HG03066 (cell line): ENCODE data around the gene SDSL.

Source experiments
- ATAC-seq: cut with Tn5 transposase; IDR thresholded peaks from one replicate; pipeline ENCODE4 v1.9.1; 2021; ENCODE audit warnings: low read depth; ENCODE audit not compliant: unreplicated experiment

SDSL gene

DNA sequence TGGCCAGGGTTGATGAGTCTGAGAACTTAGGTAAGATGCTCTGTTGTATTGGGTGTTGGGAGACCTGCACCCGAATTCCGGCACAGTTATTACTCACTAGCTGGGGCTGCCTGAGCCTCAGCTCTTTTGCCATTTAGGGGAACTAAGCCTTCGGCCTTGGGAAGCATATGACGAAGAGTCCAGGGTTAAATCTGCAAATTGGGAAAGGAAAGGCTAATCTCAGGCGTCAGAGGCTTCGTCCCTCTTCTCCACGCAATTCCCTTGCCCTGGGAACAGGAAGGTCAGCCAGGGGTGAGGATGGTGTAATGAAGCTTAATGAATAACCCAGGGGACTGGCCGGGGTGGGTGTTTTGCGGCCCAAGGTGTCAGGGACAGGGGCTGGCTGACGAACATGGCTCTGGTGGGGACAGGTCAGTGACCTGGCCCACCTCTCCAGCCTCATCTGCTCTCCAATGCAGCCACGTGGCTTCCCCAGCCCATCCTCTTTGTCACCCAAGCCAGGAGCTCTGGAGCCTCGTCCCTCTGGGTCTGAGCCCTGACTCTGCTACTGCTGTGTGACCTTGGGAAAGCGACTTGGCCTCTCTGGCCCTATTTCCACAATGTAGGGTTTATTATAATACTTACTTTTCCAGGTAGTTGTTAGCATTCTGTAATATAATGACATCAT is 3.8 kb upstream of the SDSL start:
- ATAC-seq: no peak

GRCh38 chr12:113420996-113421595 is 1.1 kb upstream of the SDSL start:
- ATAC-seq: no peak

- no peak for ATAC-seq
These were observed 898 bp downstream of the SDSL start for GRCh38 chr12:113422886-113423669.

- no peak for ATAC-seq
These were observed 2.3 kb downstream of the SDSL start for GRCh38 chr12:113424456-113424855.

- no peak for ATAC-seq
These were observed 3.0 kb downstream of the SDSL start for GRCh38 chr12:113424915-113425823.

GRCh38 chr12:113425960-113426453 is 3.8 kb downstream of the SDSL start:
- ATAC-seq: no peak

GRCh38 chr12:113427882-113428281 is 5.7 kb downstream of the SDSL start:
- ATAC-seq: no peak

GRCh38 chr12:113428482-113428881 is 6.3 kb downstream of the SDSL start:
- no peak for ATAC-seq

GRCh38 chr12:113432986-113433385 is 10.8 kb downstream of the SDSL start:
- ATAC-seq: no peak

- no peak for ATAC-seq
These were observed 13.2 kb downstream of the SDSL start for GRCh38 chr12:113435367-113435766.

DNA sequence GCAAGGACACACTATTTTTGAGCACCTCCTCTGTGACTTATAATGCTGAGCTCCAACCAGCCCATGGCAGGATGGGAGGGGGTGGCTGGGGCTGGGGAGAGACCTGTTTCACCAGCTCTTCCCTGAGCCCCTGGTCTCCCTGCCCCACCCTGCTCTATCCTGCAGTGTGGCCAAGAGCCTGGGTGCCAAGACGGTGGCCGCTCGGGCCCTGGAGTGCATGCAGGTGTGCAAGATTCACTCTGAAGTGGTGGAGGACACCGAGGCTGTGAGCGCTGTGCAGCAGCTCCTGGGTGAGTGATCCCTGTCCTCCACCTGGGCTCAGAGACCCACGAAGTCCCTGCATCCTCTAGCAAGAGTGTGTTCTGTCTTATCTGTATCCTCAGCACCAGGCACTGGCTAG is 14.4 kb downstream of the SDSL start:
- ATAC-seq: no peak

DNA sequence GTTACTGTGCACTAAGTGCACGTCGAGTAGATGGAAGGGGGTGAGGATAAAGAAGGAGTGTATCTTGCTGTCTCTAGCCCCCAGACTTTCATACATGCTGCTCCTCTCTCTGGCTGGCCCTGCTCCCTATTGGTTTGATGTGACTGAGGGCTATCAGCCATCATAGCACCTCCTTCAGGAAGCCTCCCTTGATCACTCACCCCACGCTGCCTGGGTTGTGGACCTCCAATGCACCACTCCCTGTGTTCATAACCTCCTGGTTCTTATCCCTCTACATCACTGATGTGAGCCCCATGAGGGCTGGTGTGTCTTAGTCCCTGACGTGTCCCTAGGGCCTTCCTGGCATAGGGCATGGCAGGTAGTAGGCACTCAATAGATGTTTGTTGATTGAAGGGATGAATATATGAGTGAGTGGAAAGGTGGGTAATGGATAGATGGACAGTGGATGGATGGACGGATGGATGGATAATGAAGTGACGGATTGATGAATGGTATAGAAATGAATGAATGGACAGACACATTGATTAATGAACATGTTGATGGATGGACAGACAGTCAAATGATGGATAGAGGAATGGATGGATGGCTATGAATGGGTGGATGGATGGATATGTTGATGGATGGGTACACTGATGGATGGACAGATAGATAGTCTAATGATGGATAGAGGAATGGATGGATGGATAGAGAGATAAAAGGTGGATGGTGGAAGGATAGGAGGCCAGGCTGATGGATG is 15.0 kb downstream of the SDSL start:
- ATAC-seq: no peak

DNA sequence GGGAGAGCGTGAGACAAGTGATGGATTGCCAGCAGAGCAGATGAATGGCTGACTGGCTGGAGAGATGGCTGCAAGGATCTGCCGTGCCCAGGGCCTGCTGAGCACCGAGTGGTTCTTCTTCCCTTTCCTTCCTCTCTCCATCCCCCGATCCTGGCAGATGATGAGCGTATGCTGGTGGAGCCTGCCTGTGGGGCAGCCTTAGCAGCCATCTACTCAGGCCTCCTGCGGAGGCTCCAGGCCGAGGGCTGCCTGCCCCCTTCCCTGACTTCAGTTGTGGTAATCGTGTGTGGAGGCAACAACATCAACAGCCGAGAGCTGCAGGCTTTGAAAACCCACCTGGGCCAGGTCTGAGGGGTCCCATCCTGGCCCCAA is 15.5 kb downstream of the SDSL start:
- no peak for ATAC-seq

DNA sequence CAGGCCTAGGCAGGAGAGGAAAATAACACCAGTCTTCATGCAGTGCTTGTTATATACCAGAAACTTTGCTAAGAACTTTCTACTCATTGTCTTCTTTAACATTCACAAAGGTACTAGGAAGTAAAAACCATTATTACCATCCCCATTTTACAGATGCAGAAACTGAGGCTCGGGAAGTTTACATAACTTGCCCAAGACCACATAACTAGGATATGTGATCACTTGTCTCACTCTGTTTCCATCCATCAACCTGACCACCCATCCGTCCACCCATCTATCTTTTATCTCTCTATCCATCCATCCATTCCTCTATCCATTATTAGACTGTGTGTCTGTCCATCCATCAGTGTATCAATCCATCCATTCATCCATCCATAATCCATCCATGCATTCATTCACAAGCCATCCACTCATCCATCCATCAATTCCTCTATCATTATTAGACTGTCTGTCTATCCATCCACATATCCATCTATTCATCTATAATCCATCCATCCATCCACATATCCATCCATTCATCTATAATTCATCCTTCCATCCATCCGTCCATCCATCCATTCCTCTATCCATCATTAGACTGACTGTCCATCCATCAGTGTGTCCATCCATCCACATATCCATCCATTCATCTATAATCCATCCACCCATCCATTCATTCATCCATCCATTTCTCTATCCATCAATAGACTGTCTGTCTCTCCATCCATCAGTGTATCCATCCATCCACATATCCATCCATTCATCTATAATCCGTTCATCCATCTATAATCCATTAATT is 16.5 kb downstream of the SDSL start:
- ATAC-seq: no peak

DNA sequence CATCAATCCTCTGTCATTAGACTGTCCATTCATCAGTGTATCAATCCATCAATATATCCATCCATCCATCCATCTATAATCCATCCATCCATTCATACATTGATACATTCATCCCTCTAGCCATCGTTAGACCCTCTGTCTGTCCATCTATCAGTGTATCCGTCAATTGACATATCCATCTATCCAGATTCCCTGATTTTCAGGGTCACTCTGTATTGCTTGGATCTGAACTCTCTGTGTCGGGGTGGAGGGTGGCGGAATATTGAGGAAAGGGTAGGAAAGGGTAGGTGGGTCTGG is 17.1 kb downstream of the SDSL start:
- ATAC-seq: no peak

GRCh38 chr12:113439606-113440030 is 17.4 kb downstream of the SDSL start:
- ATAC-seq: no peak

DNA sequence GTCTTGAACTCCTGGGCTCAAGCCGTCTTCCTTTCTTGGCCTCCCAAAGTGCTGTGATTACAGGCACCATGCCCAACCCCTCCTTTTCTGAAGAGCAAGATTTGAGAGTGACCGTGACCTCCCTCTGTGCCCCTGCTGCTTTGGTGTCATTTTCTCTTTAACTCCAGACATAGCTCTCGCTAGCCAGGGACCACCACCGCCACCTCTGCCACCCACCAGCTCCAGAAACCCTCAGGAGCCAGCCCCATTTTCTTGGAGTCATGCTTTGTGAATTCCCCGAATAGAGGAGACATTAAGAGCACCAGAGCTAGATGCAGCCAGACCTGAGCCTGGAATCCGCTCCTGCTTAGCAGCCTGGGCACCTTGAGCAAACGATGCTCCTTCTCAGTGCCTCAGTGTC is 18.2 kb downstream of the SDSL start:
- no peak for ATAC-seq

DNA sequence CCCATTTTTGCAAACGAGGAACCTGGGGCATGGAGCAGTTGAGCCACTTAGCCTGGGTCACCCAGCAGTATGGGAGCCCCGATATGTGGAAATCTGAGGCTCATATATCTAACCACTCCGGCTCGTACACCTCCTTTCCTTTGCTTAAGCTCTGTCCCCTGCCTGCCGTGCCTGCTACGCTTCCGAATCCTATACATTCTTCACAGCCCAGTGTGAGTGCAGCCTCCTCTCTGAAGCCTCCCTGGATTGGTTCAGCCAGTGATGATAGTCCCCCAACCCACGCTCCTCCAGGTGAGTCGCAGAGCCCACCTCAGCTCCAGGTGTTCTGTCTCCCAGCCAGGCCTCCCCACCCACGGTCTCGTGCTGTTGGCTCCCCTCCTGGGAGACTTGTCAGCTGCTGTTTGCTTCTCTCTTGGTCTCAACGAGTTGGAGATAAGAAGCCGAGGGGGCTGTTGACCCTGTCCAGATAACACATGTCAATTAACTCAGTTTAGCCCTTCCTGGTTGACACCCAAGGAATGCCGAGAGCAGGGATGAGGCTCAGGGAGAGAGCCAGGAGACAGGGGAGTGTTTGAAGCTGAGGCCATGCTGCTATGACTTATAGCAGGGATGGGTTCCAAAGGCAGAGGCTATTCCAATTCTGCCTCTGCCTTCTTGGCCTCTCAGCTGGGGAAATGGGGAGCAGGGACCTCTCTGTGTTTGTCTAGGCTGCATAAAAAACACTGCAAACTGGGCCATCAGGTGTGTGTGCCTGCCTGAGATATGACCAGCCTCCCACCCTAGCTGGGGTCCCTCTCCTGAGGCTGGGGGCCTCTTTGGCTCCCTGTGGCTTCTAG is 19.0 kb downstream of the SDSL start:
- ATAC-seq: no peak
